HepG2 (cell line): ENCODE results near the gene ASB7. TPM values are rescaled to one million over a fixed set of nuclear protein-coding genes. Genes with fewer than 3 reads are reported as not detected.

Source experiments
- ATAC-seq: fragments of 200-7000 bp; cut with Tn5 transposase; 3 replicates; pipeline ENCODE4 v1.9.1; 2020; ENCODE audit warnings: mild to moderate bottlenecking, moderate library complexity
- BruUV-seq: library from RNA; stranded (reverse); fragments of 400-500 nt; replicated peaks from 2 replicates; lab custom pipeline; 2021; lab: Mats Ljungman, UMichigan
- CTCF ChIA-PET: fragments of 300-600 bp; formaldehyde crosslinking; extraction: SDS; loops from one replicate; lab custom pipeline; 2021; ENCODE audit warnings: low total read pairs, inconsistent platforms, low intra/inter-chr PET ratio; lab: Yijun Ruan, JAX
- POLR2A ChIA-PET: fragments of 350-600 bp; sonication (Branson Sonifier 250); formaldehyde crosslinking; loops from one replicate; lab custom pipeline; 2020; ENCODE audit warnings: antibody characterized with exemption, inconsistent platforms; lab: Yijun Ruan, JAX
- DNase-seq: peaks from one replicate; pipeline ENCODE4 v3.0.0-alpha.2; 2015; ENCODE audit warnings: low spot score
- FAIRE-seq: peaks from 3 replicates; lab custom pipeline; 2011; peaks lifted over from hg19 to GRCh38; lab: Jason Lieb, UNC
- H2AFZ ChIP-seq: one replicate; pipeline ENCODE4 v1.6.1; 2011; ENCODE audit warnings: low read length, inconsistent platforms
- H3K27ac ChIP-seq: fragments of 300-600 bp; 3 replicates; pipeline ENCODE4 v1.8.0; 2011; ENCODE audit warnings: mixed run types, mild to moderate bottlenecking, mixed read lengths, low read length, inconsistent platforms; ENCODE audit not compliant: insufficient read depth; ENCODE audit errors: extremely low read length
- H3K27me3 ChIP-seq, 2 experiments: fragments of 200-600 bp in 1 of 2; 2 replicates in 1 of 2; 3 replicates in 1 of 2; pipeline versions ENCODE4 v1.6.0 to v1.8.0; 2011; ENCODE audit warnings: low read length in 2 of 2, mild to moderate bottlenecking in 2 of 2, moderate library complexity in 2 of 2, inconsistent platforms in 1 of 2; ENCODE audit not compliant: insufficient read depth in 2 of 2, control insufficient read depth in 1 of 2
- H3K36me3 ChIP-seq, 2 experiments: fragments of 200-600 bp in 1 of 2; replicated peaks in 1 of 2; 2 replicates in 1 of 2; 3 replicates in 1 of 2; pipeline versions ENCODE4 v1.5.1 to v1.8.0; 2011; ENCODE audit warnings: low read length in 2 of 2, inconsistent platforms in 1 of 2; ENCODE audit not compliant: insufficient read depth in 2 of 2, control insufficient read depth in 1 of 2
- H3K4me1 ChIP-seq: 2 replicates; pipeline ENCODE4 v1.5.1; 2012; ENCODE audit warnings: low read length, inconsistent platforms; ENCODE audit not compliant: insufficient read depth
- H3K4me2 ChIP-seq: 2 replicates; pipeline ENCODE4 v1.6.0; 2011; ENCODE audit warnings: low read depth, low read length, inconsistent platforms
- H3K4me3 ChIP-seq, 3 experiments: fragments of 200-600 bp in 1 of 3; sonication (generic), shearing (Covaris generic) in 1 of 3; replicated peaks in 1 of 3; 2 replicates each; pipeline ENCODE4 v1.5.1; 2011 to 2016; ENCODE audit warnings: low read length in 3 of 3, inconsistent platforms in 2 of 3, low read depth in 2 of 3, mild to moderate bottlenecking in 2 of 3, control low read depth in 1 of 3, mixed read lengths in 1 of 3; ENCODE audit not compliant: insufficient read depth in 1 of 3
- H3K79me2 ChIP-seq: one replicate; pipeline ENCODE4 v1.6.1; 2011; ENCODE audit warnings: low read length, inconsistent platforms; ENCODE audit not compliant: insufficient read depth
- H3K9ac ChIP-seq: 2 replicates; pipeline ENCODE4 v1.6.0; 2011; ENCODE audit warnings: mild to moderate bottlenecking, low read depth, low read length, inconsistent platforms; ENCODE audit not compliant: insufficient read depth
- H3K9me3 ChIP-seq: 2 replicates; pipeline ENCODE4 v1.5.1; 2012; ENCODE audit warnings: mild to moderate bottlenecking, low read length
- H4K20me1 ChIP-seq: 2 replicates; pipeline ENCODE4 v1.6.0; 2011; ENCODE audit warnings: inconsistent platforms, mild to moderate bottlenecking, low read length, moderate library complexity; ENCODE audit not compliant: insufficient read depth
- ESRRA ChIP-seq: sonication (generic); formaldehyde crosslinking; IDR thresholded peaks from 2 replicates; pipeline ENCODE4 v1.5.1; 2020; ENCODE audit warnings: mild to moderate bottlenecking, low read depth, missing genetic modification reagents
- HNF4A ChIP-seq: sonication (generic); formaldehyde crosslinking; IDR thresholded peaks from 2 replicates; pipeline ENCODE4 v1.4.0; 2020; ENCODE audit warnings: missing genetic modification reagents
- HNRNPH1 ChIP-seq: fragments of 200-400 bp; formaldehyde crosslinking; optimal IDR thresholded peaks from 2 replicates; pipeline ENCODE3; 2017; ENCODE audit warnings: mild to moderate bottlenecking, low read depth, low read length
- MTA3 ChIP-seq: sonication (generic); formaldehyde crosslinking; IDR thresholded peaks from 2 replicates; pipeline ENCODE4 v1.4.0; 2020; ENCODE audit warnings: missing genetic modification reagents
- POLR2A ChIP-seq, 2 experiments: IDR thresholded peaks; 2 replicates each; pipeline ENCODE4 v1.6.1; 2011; ENCODE audit warnings: low read depth in 2 of 2, low read length in 2 of 2, mild to moderate bottlenecking in 1 of 2, moderate library complexity in 1 of 2; ENCODE audit not compliant: insufficient read depth in 1 of 2
- SUZ12 ChIP-seq: fragments of 150-350 bp; IDR thresholded peaks from 2 replicates; pipeline ENCODE4 v1.6.1; 2014; ENCODE audit warnings: low read depth, low read length
- ZBTB7A ChIP-seq: sonication (generic); formaldehyde crosslinking; IDR thresholded peaks from 2 replicates; pipeline ENCODE4 v1.8.0; 2022; ENCODE audit warnings: mild to moderate bottlenecking, missing genetic modification reagents
- ZNF160 ChIP-seq: sonication (generic); formaldehyde crosslinking; IDR thresholded peaks from 2 replicates; pipeline ENCODE4 v1.8.0; 2022; ENCODE audit warnings: mild to moderate bottlenecking, inconsistent platforms, missing genetic modification reagents
- ZNF282 ChIP-seq: fragments of 450-650 bp; IDR thresholded peaks from 2 replicates; pipeline ENCODE4 v1.6.1; 2018; ENCODE audit not compliant: partially characterized antibody
- ZNF292 ChIP-seq: sonication (generic); formaldehyde crosslinking; IDR thresholded peaks from 2 replicates; pipeline ENCODE4 v1.8.1; 2022; ENCODE audit warnings: mild to moderate bottlenecking, low read depth, missing genetic modification reagents, borderline replicate concordance
- ZNF367 ChIP-seq: sonication (generic); formaldehyde crosslinking; IDR thresholded peaks from 2 replicates; pipeline ENCODE4 v1.4.0; 2020; ENCODE audit warnings: missing genetic modification reagents, borderline replicate concordance
- ZNF580 ChIP-seq: IDR thresholded peaks from 2 replicates; pipeline ENCODE4 v1.6.1; 2016; ENCODE audit warnings: low read depth, borderline replicate concordance
- ZNF782 ChIP-seq: sonication (generic); formaldehyde crosslinking; IDR thresholded peaks from 2 replicates; pipeline ENCODE4 v1.4.0; 2020; ENCODE audit warnings: missing genetic modification reagents, mild to moderate bottlenecking, borderline replicate concordance
- ZSCAN21 ChIP-seq: sonication (generic); formaldehyde crosslinking; IDR thresholded peaks from 2 replicates; pipeline ENCODE4 v1.8.0; 2022; ENCODE audit warnings: mild to moderate bottlenecking, missing genetic modification reagents, moderate library complexity, borderline replicate concordance
- WGBS: methylation state at CpG from one replicate; pipeline ENCODE4 v1.1.6; 2017; ENCODE audit warnings: low lambda C conversion rate; 5-methylcytosine and 5-hydroxymethylcytosine counted together
- in situ Hi-C: cut with HindIII; loops from 2 replicates; pipeline ENCODE4 v1.10.0; 2017; ENCODE audit warnings: low pct_unique_long_range_greater_than_20kb; ENCODE audit not compliant: extremely low pct_ligation_motif_present
- intact Hi-C: fragments of 100-400 bp; cut with micrococcal nuclease; formaldehyde crosslinking; loops from one replicate; pipeline ENCODE4 v1.10.0; 2022; ENCODE audit not compliant: unreplicated experiment
- polyA plus RNA-seq, 8 experiments: library from polyadenylated mRNA; depleted of rRNA in 3 of 8; stranded (reverse) in 7 of 8; unstranded in 1 of 8; fragments of >200 nt; fragmentation: Illumina TruSeq in 4 of 8; extraction: Trizol in 4 of 8; gene quantifications; 2 replicates each; pipeline versions ENCODE4 v1.2.1 to v1.2.3, GENCODE V29; 2011 to 2016; ENCODE audit warnings: low read depth in 4 of 8, missing spikeins in 1 of 8, mixed read lengths in 1 of 8; ENCODE audit not compliant: insufficient read depth in 1 of 8
- total RNA-seq, 5 experiments: library from RNA; depleted of rRNA; stranded (reverse); fragments of >200 nt; fragmentation: Illumina TruSeq; extraction: Trizol; gene quantifications; 2 replicates each; pipeline ENCODE4 v1.2.3, GENCODE V29; 2016; ENCODE audit warnings: low read depth in 1 of 5
- TF ChIP-seq, protein P1 (sequence below): sonication (generic); formaldehyde crosslinking; IDR thresholded peaks from 2 replicates; pipeline ENCODE4 v1.8.1; 2023; ENCODE audit warnings: mild to moderate bottlenecking, missing genetic modification reagents

Gene ASB7
- total and polyA plus RNA-seq, 2 of the 13 experiments (the other 11 are each of a cell fraction or from before 2014, with no cell fraction given), result 7.7 to 12.1 TPM

- intact Hi-C loops, result no loop called here
- no TSS peak for BruUV-seq
- ATAC-seq (no peak), DNase-seq (no peak), FAIRE-seq (no peak)
- Histone ChIP-seq H3K79me2 (no peaks in the 10 kb centered on the region), H3K4me2 (no peak overlapping the region), H3K36me3 (no peaks in the 10 kb centered on the region), H3K9ac (no peak overlapping the region), H3K27ac (no peak overlapping the region), H4K20me1 (no peaks in the 10 kb centered on the region), H3K4me1 (no peaks in the 10 kb centered on the region), H3K27me3 (peaks cover 2 to 4% of the 10 kb centered on the region in 2 experiments; a peak in 1 of 5 replicates), H2AFZ (no peak overlapping the region), H3K9me3 (no peaks in the 10 kb centered on the region), H3K4me3 (no peak overlapping the region)
- POLR2A ChIA-PET, result no interaction called here
- 44% methylated on average over 14 of the region's 15 CpGs for WGBS
- TF ChIP-seq ZNF782 (CRISPR knock-in tag) (no peak), HNRNPH1 (no peak), ZSCAN21 (CRISPR knock-in tag) (no peak), MTA3 (CRISPR knock-in tag) (no peak), ZNF292 (CRISPR knock-in tag) (no peak), POLR2A (IDR thresholded peaks at IDR 0.05; ENCODE audit: insufficient read depth in 1 of 2, low read depth in 2 of 2, low read length in 2 of 2) (no peak), ZNF367 (CRISPR knock-in tag) (no peak), ZNF160 (no peak), ZBTB7A (CRISPR knock-in tag) (no peak), SUZ12 (no peak), ESRRA (CRISPR knock-in tag) (no peak), ZNF580 (CRISPR knock-in tag) (no peak), ZNF282 (no peak), HNF4A (CRISPR knock-in tag) (no peak)
- TF ChIP-seq, protein P1, sequence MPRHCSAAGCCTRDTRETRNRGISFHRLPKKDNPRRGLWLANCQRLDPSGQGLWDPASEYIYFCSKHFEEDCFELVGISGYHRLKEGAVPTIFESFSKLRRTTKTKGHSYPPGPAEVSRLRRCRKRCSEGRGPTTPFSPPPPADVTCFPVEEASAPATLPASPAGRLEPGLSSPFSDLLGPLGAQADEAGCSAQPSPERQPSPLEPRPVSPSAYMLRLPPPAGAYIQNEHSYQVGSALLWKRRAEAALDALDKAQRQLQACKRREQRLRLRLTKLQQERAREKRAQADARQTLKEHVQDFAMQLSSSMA (CRISPR knock-in tag), result no peak
- in situ Hi-C loops, result no loop called here
- CTCF ChIA-PET, result no interaction called here
These were observed 84.5 kb downstream of the ASB7 start for GRCh38 chr15:100686725-100687473.
